IMR-90 (cell line): ENCODE data around the gene TDRD5. TPM values are rescaled to one million over a fixed set of nuclear protein-coding genes. Genes with fewer than 3 reads are reported as not detected.

Source experiments
- ATAC-seq: fragments of 200-7000 bp; cut with Tn5 transposase; 2 replicates; pipeline ENCODE4 v1.9.1; 2020; ENCODE audit warnings: low read depth, mild to moderate bottlenecking, moderate library complexity
- BruUV-seq: library from RNA; stranded (reverse); fragments of 400-500 nt; replicated peaks from 2 replicates; lab custom pipeline; 2021; lab: Mats Ljungman, UMichigan
- CTCF ChIA-PET: fragments of 300-600 bp; formaldehyde crosslinking; extraction: SDS; loops from one replicate; lab custom pipeline; 2021; ENCODE audit warnings: antibody characterized with exemption; lab: Yijun Ruan, JAX
- POLR2A ChIA-PET: fragments of 300-600 bp; sonication (Branson Sonifier 250); formaldehyde crosslinking; loops from one replicate; lab custom pipeline; 2022; ENCODE audit warnings: antibody characterized with exemption; ENCODE audit not compliant: unreplicated experiment; lab: Charles Lee
- DNase-seq: peaks from one replicate; pipeline ENCODE4 v3.0.0; 2013
- H2AFZ ChIP-seq: replicated peaks from 2 replicates; pipeline ENCODE3; 2013; ENCODE audit warnings: low read length, mild to moderate bottlenecking; ENCODE audit not compliant: poor library complexity
- H2AK5ac ChIP-seq: 2 replicates; pipeline ENCODE4 v1.6.1; 2013; ENCODE audit warnings: low read depth, low read length, inconsistent platforms
- H2AK9ac ChIP-seq: replicated peaks from 2 replicates; pipeline ENCODE3; 2013; ENCODE audit warnings: mild to moderate bottlenecking, low read depth, low read length, moderate library complexity; ENCODE audit not compliant: poor library complexity
- H2BK120ac ChIP-seq: 2 replicates; pipeline ENCODE4 v1.6.1; 2013; ENCODE audit warnings: low read depth, low read length, inconsistent platforms
- H2BK15ac ChIP-seq: 3 replicates; pipeline ENCODE4 v1.6.1; 2013; ENCODE audit warnings: low read depth, low read length, inconsistent platforms
- H2BK20ac ChIP-seq: 2 replicates; pipeline ENCODE4 v1.6.1; 2013; ENCODE audit warnings: low read depth, mild to moderate bottlenecking, inconsistent platforms, low read length, moderate library complexity
- H2BK5ac ChIP-seq: 2 replicates; pipeline ENCODE4 v1.6.1; 2013; ENCODE audit warnings: mild to moderate bottlenecking, low read depth, low read length, inconsistent platforms; ENCODE audit not compliant: poor library complexity, severe bottlenecking
- H3K14ac ChIP-seq: replicated peaks from 2 replicates; pipeline ENCODE4 v1.6.1; 2013; ENCODE audit warnings: low read depth, low read length, inconsistent platforms
- H3K18ac ChIP-seq: 2 replicates; pipeline ENCODE4 v1.6.1; 2013; ENCODE audit warnings: low read depth, low read length, control low read depth
- H3K23ac ChIP-seq: 2 replicates; pipeline ENCODE4 v1.6.1; 2013; ENCODE audit warnings: low read depth, low read length, inconsistent platforms
- H3K27ac ChIP-seq: 2 replicates; pipeline ENCODE4 v1.5.1; 2013; ENCODE audit warnings: mild to moderate bottlenecking, control low read depth, low read length; ENCODE audit not compliant: insufficient read depth
- H3K27me3 ChIP-seq: 2 replicates; pipeline ENCODE4 v1.6.1; 2013; ENCODE audit warnings: low read length; ENCODE audit not compliant: control insufficient read depth, insufficient read depth
- H3K36me3 ChIP-seq: 2 replicates; pipeline ENCODE4 v1.6.1; 2013; ENCODE audit warnings: low read length, mixed read lengths; ENCODE audit not compliant: control insufficient read depth, insufficient read depth
- H3K4ac ChIP-seq: 2 replicates; pipeline ENCODE4 v1.6.1; 2013; ENCODE audit warnings: low read depth, low read length, inconsistent platforms
- H3K4me1 ChIP-seq: 2 replicates; pipeline ENCODE4 v1.6.1; 2013; ENCODE audit warnings: low read length, mixed read lengths; ENCODE audit not compliant: control insufficient read depth, insufficient read depth
- H3K4me2 ChIP-seq: 2 replicates; pipeline ENCODE4 v1.6.1; 2013; ENCODE audit warnings: low read depth, mild to moderate bottlenecking, control low read depth, low read length, moderate library complexity
- H3K4me3 ChIP-seq: 2 replicates; pipeline ENCODE4 v1.5.1; 2013; ENCODE audit warnings: low read depth, mild to moderate bottlenecking, control low read depth, low read length, moderate library complexity; ENCODE audit not compliant: insufficient read depth
- H3K56ac ChIP-seq: 2 replicates; pipeline ENCODE4 v1.6.1; 2013; ENCODE audit warnings: low read length, inconsistent platforms; ENCODE audit not compliant: insufficient read depth; ENCODE audit errors: extremely low read depth
- H3K79me1 ChIP-seq, 2 experiments: 2 replicates each; pipeline ENCODE4 v1.6.1; 2013; ENCODE audit warnings: low read length in 2 of 2, inconsistent platforms in 1 of 2, low read depth in 1 of 2
- H3K9ac ChIP-seq: 2 replicates; pipeline ENCODE4 v1.6.1; 2013; ENCODE audit warnings: low read depth, low read length, control low read depth
- H3K9me1 ChIP-seq: 2 replicates; pipeline ENCODE4 v1.6.1; 2013; ENCODE audit warnings: low read length, inconsistent platforms; ENCODE audit not compliant: insufficient read depth
- H3K9me3 ChIP-seq: 2 replicates; pipeline ENCODE4 v1.6.1; 2013; ENCODE audit warnings: low read length; ENCODE audit not compliant: control insufficient read depth, insufficient read depth
- H4K20me1 ChIP-seq: 2 replicates; pipeline ENCODE4 v1.6.1; 2013; ENCODE audit warnings: low read length, inconsistent platforms; ENCODE audit not compliant: insufficient read depth
- H4K5ac ChIP-seq: 2 replicates; pipeline ENCODE4 v1.6.1; 2013; ENCODE audit warnings: mild to moderate bottlenecking, low read depth, low read length, control low read depth
- H4K8ac ChIP-seq, 2 experiments: 2 replicates each; pipeline ENCODE4 v1.6.1; 2013; ENCODE audit warnings: low read depth in 2 of 2, low read length in 2 of 2, control low read depth in 1 of 2, inconsistent platforms in 1 of 2
- H4K91ac ChIP-seq: 2 replicates; pipeline ENCODE4 v1.6.1; 2013; ENCODE audit warnings: low read depth, low read length, inconsistent platforms; ENCODE audit not compliant: insufficient read depth
- BHLHE40 ChIP-seq: fragments of 150-350 bp; IDR thresholded peaks from 2 replicates; pipeline ENCODE4 v1.6.1; 2016; ENCODE audit warnings: mild to moderate bottlenecking, low read depth, low read length
- CEBPB ChIP-seq: IDR thresholded peaks from 2 replicates; pipeline ENCODE4 v1.6.1; 2012; ENCODE audit warnings: low read depth, low read length, improper control_type of control experiment
- CHD1 ChIP-seq: IDR thresholded peaks from 2 replicates; pipeline ENCODE4 v1.6.1; 2012; ENCODE audit warnings: low read depth, low read length, improper control_type of control experiment
- FOS ChIP-seq: fragments of 150-350 bp; IDR thresholded peaks from 2 replicates; pipeline ENCODE4 v1.6.1; 2016; ENCODE audit warnings: low read depth, low read length
- MAFK ChIP-seq: IDR thresholded peaks from 2 replicates; pipeline ENCODE4 v1.6.1; 2012; ENCODE audit warnings: low read depth, low read length, improper control_type of control experiment
- MAZ ChIP-seq: IDR thresholded peaks from 2 replicates; pipeline ENCODE4 v1.6.1; 2012; ENCODE audit warnings: low read depth, mild to moderate bottlenecking, low read length, improper control_type of control experiment, moderate library complexity, borderline replicate concordance
- MXI1 ChIP-seq: IDR thresholded peaks from 2 replicates; pipeline ENCODE4 v1.6.1; 2012; ENCODE audit warnings: low read depth, mild to moderate bottlenecking, low read length, moderate library complexity, borderline replicate concordance
- NFE2L2 ChIP-seq: fragments of 150-350 bp; IDR thresholded peaks from 2 replicates; pipeline ENCODE4 v1.6.1; 2016; ENCODE audit warnings: low read depth, mild to moderate bottlenecking, low read length
- POLR2A ChIP-seq: IDR thresholded peaks from 2 replicates; pipeline ENCODE4 v1.6.1; 2012; ENCODE audit warnings: mild to moderate bottlenecking, low read depth, low read length
- RAD21 ChIP-seq: IDR thresholded peaks from 2 replicates; pipeline ENCODE4 v1.6.1; 2012; ENCODE audit warnings: low read length, improper control_type of control experiment
- RCOR1 ChIP-seq: IDR thresholded peaks from 2 replicates; pipeline ENCODE4 v1.6.1; 2012; ENCODE audit warnings: mild to moderate bottlenecking, low read length, improper control_type of control experiment; ENCODE audit not compliant: insufficient replicate concordance
- RFX5 ChIP-seq: IDR thresholded peaks from 2 replicates; pipeline ENCODE4 v1.8.0; 2012; ENCODE audit warnings: low read depth, mild to moderate bottlenecking, low read length, moderate library complexity
- SMC3 ChIP-seq: fragments of 150-350 bp; IDR thresholded peaks from 2 replicates; pipeline ENCODE4 v1.6.1; 2016; ENCODE audit warnings: low read depth, mild to moderate bottlenecking, antibody characterized with exemption, low read length, moderate library complexity
- USF2 ChIP-seq: fragments of 150-350 bp; IDR thresholded peaks from 2 replicates; pipeline ENCODE4 v1.6.1; 2017; ENCODE audit warnings: mild to moderate bottlenecking, antibody characterized with exemption, low read length, low read depth
- WGBS, 2 experiments: methylation state at CpG; one replicate each; pipeline versions ENCODE4 v1.1.5 to v1.1.7; 2013; ENCODE audit warnings: missing lambda C conversion rate in 2 of 2; ENCODE audit not compliant: insufficient read length in 1 of 2; ENCODE audit errors: extremely low coverage in 2 of 2; 5-methylcytosine and 5-hydroxymethylcytosine counted together
- dilution Hi-C: fragments of 300-500 bp; cut with HindIII; formaldehyde crosslinking; loops from one replicate; pipeline ENCODE4 v1.14.3; 2018; ENCODE audit warnings: low sequenced_read_pairs; ENCODE audit not compliant: unreplicated experiment
- in situ Hi-C: fragments of 300-500 bp; cut with MboI; formaldehyde crosslinking; loops from 3 replicates; pipeline ENCODE4 v1.14.3; 2019; ENCODE audit warnings: low sequenced_read_pairs, inconsistent platforms, mixed read lengths
- intact Hi-C: fragments of 100-400 bp; cut with micrococcal nuclease; formaldehyde crosslinking; loops from 2 replicates; pipeline ENCODE4 v1.10.0; 2022
- polyA plus RNA-seq, 3 experiments: library from polyadenylated mRNA; depleted of rRNA; stranded (reverse); fragments of >200 nt; gene quantifications; 2 replicates each; pipeline ENCODE4 v1.2.3, GENCODE V29; 2012; ENCODE audit warnings: low replicate concordance in 1 of 3
- total RNA-seq: library from RNA; depleted of rRNA; stranded (reverse); fragments of >200 nt; gene quantifications from 2 replicates; pipeline ENCODE4 v1.2.3, GENCODE V29; 2012
- TF ChIP-seq, protein P1 (sequence below): fragments of 150-350 bp; IDR thresholded peaks from 2 replicates; pipeline ENCODE4 v1.6.1; 2016; ENCODE audit warnings: low read depth, mild to moderate bottlenecking, low read length, moderate library complexity, borderline replicate concordance
- TF ChIP-seq, protein P2 (sequence below): conservative IDR thresholded peaks from 2 replicates; pipeline ENCODE4 v1.5.1; 2012; ENCODE audit warnings: mild to moderate bottlenecking, low read depth, low read length, improper control_type of control experiment

The TDRD5 gene
- total and polyA plus RNA-seq, 2 of the 4 experiments (the other 2 are of a cell fraction) = not detected

DNA sequence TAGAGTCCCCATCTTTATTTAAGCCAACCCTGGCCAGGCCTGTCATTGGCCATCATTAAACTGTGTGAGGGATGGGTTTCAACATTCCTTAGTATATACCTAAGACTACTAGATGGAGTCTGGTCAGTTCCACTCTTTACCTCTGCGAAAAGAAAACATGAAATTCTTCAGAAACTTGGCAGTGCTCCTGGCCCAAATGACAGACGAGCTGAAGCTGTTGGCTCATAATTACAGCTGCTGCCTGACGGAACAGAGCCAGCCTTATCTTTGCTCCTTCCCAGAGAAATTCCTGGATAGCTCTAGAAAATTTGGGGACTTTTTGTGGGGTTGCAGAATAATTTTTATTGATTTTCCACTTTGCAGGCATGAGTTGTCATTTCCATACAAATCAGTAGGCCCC lies 46.3 kb upstream of the TDRD5 start:
- ATAC-seq = no peak
- POLR2A ChIA-PET = no interaction called here

More for the DNA sequence above, 46.3 kb upstream of the TDRD5 start:
- Histone ChIP-seq H3K56ac (no peak overlapping the region), H2BK15ac (no peak overlapping the region), H4K8ac (no peak overlapping the region), H3K36me3 (no peaks in the 10 kb centered on the region), H3K4me2 (no peak overlapping the region), H3K9me3 (no peaks in the 10 kb centered on the region), H3K27me3 (peaks cover 2% of the 10 kb centered on the region; the same call in 1 of the 2 replicates), H2AFZ (no peak overlapping the region), H3K18ac (no peak overlapping the region), H3K27ac (no peak overlapping the region), H4K20me1 (no peaks in the 10 kb centered on the region), H3K79me1 (no peaks in the 10 kb centered on the region), H3K4me3 (no peak overlapping the region), H3K4me1 (no peaks in the 10 kb centered on the region), H3K23ac (no peak overlapping the region), H4K5ac (no peak overlapping the region), H2AK9ac (no peak overlapping the region), H3K14ac (no peak overlapping the region), H4K91ac (no peak overlapping the region), H2BK5ac (no peak overlapping the region), H3K4ac (no peak overlapping the region), H2BK20ac (no peak overlapping the region), H2AK5ac (no peak overlapping the region), H2BK120ac (no peak overlapping the region), H3K9ac (no peak overlapping the region), H3K9me1 (no peaks in the 10 kb centered on the region)
- in situ Hi-C loops = no loop called here
- TF ChIP-seq RAD21 (no peak), NFE2L2 (no peak), RFX5 (no peak), USF2 (no peak), CHD1 (no peak), MAZ (no peak), POLR2A (no peak), RCOR1 (no peak), MXI1 (no peak), FOS (no peak), CEBPB (no peak), SMC3 (no peak), BHLHE40 (no peak), MAFK (no peak)
- TF ChIP-seq, protein P1, sequence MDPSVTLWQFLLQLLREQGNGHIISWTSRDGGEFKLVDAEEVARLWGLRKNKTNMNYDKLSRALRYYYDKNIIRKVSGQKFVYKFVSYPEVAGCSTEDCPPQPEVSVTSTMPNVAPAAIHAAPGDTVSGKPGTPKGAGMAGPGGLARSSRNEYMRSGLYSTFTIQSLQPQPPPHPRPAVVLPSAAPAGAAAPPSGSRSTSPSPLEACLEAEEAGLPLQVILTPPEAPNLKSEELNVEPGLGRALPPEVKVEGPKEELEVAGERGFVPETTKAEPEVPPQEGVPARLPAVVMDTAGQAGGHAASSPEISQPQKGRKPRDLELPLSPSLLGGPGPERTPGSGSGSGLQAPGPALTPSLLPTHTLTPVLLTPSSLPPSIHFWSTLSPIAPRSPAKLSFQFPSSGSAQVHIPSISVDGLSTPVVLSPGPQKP = no peak
- TF ChIP-seq, protein P2, sequence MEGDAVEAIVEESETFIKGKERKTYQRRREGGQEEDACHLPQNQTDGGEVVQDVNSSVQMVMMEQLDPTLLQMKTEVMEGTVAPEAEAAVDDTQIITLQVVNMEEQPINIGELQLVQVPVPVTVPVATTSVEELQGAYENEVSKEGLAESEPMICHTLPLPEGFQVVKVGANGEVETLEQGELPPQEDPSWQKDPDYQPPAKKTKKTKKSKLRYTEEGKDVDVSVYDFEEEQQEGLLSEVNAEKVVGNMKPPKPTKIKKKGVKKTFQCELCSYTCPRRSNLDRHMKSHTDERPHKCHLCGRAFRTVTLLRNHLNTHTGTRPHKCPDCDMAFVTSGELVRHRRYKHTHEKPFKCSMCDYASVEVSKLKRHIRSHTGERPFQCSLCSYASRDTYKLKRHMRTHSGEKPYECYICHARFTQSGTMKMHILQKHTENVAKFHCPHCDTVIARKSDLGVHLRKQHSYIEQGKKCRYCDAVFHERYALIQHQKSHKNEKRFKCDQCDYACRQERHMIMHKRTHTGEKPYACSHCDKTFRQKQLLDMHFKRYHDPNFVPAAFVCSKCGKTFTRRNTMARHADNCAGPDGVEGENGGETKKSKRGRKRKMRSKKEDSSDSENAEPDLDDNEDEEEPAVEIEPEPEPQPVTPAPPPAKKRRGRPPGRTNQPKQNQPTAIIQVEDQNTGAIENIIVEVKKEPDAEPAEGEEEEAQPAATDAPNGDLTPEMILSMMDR = no peak
- BruUV-seq = no TSS peak
- WGBS, 2 experiments = no CpG with 5 or more reads among the region's 3 CpGs
- intact Hi-C loops = no loop called here
- CTCF ChIA-PET = no interaction called here
- DNase-seq = no peak
- dilution Hi-C loops = no loop called here
